ENCODE data around the gene RAB42.

Gene RAB42

GRCh38 chr1:28644494-28644893 lies 52.4 kb downstream of the RAB42 start:
- in situ Hi-C loops (cut with MboI; ENCODE audit: low sequenced_read_pairs) = no loop called here

Measured in HL-60/S4 treated with retinoic acid at 250 ng/mL for 4 days and 3 days (cell line).